Vagina (tissue), 2 donors: Measurements from ENCODE around the gene CRAMP1.

Experiments used
- CTCF ChIP-seq, 3 experiments: fragments of 450-650 bp in 2 of 3; fragments of 200-600 bp in 1 of 3; sonication (generic) in 1 of 3; IDR thresholded peaks; one replicate each; pipeline ENCODE4 v1.5.1; 2017 to 2019; ENCODE audit warnings: antibody characterized with exemption in 3 of 3, mild to moderate bottlenecking in 2 of 3, moderate library complexity in 2 of 3
- POLR2A ChIP-seq, 2 donors: fragments of 450-650 bp; IDR thresholded peaks; one replicate each; pipeline ENCODE4 v1.6.1; 2017; ENCODE audit warnings: antibody characterized with exemption in 2 of 2, mild to moderate bottlenecking in 2 of 2, moderate library complexity in 2 of 2

- TF ChIP-seq POLR2A (IDR thresholded peaks at IDR 0.05): no peak
- TF ChIP-seq CTCF (IDR thresholded peaks at IDR 0.05): no peak
These were observed 7.8 kb downstream of the CRAMP1 start for GRCh38 chr16:1619976-1620375.
